Calu3 (cell line): ENCODE measurements around the gene VIT. TPM values are rescaled to one million over a fixed set of nuclear protein-coding genes. Genes with fewer than 3 reads are reported as not detected.

Experiments
- BruUV-seq: library from RNA; stranded (reverse); fragments of 400-500 nt; replicated peaks from 2 replicates; lab custom pipeline; 2021; lab: Mats Ljungman, UMichigan
- CTCF ChIA-PET: fragments of 300-600 bp; sonication (Branson Sonifier 250); formaldehyde crosslinking; loops from one replicate; lab custom pipeline; 2022; ENCODE audit warnings: antibody characterized with exemption; lab: Charles Lee
- DNase-seq: peaks from one replicate; pipeline ENCODE4 v3.0.0; 2022
- H3K27ac Mint-ChIP-seq: one replicate; pipeline ENCODE4 v1.8.0; 2022; ENCODE audit warnings: mixed read lengths; ENCODE audit not compliant: unreplicated experiment
- H3K27me3 Mint-ChIP-seq: one replicate; pipeline ENCODE4 v1.8.0; 2022; ENCODE audit warnings: mixed read lengths; ENCODE audit not compliant: unreplicated experiment
- H3K36me3 Mint-ChIP-seq: one replicate; pipeline ENCODE4 v1.8.0; 2022; ENCODE audit warnings: mild to moderate bottlenecking, moderate library complexity, mixed read lengths; ENCODE audit not compliant: insufficient read depth, unreplicated experiment
- H3K4me1 Mint-ChIP-seq: one replicate; pipeline ENCODE4 v1.8.0; 2022; ENCODE audit warnings: mild to moderate bottlenecking, low read depth, mixed read lengths; ENCODE audit not compliant: unreplicated experiment
- H3K4me3 Mint-ChIP-seq: one replicate; pipeline ENCODE4 v1.8.0; 2022; ENCODE audit warnings: mild to moderate bottlenecking, low read depth, moderate library complexity, mixed read lengths; ENCODE audit not compliant: unreplicated experiment
- H3K9me3 Mint-ChIP-seq: one replicate; pipeline ENCODE4 v1.8.0; 2022; ENCODE audit warnings: low read depth, mixed read lengths; ENCODE audit not compliant: unreplicated experiment
- CTCF ChIP-seq: fragments of 200-600 bp; IDR thresholded peaks from one replicate; pipeline ENCODE4 v1.8.0; 2022; ENCODE audit warnings: antibody characterized with exemption; ENCODE audit not compliant: unreplicated experiment
- intact Hi-C: fragments of 100-400 bp; cut with micrococcal nuclease; formaldehyde crosslinking; loops from one replicate; pipeline ENCODE4 v1.10.0; 2022; ENCODE audit not compliant: unreplicated experiment
- total RNA-seq: library from RNA; stranded (reverse); gene quantifications from 2 replicates; pipeline ENCODE4 v1.2.3, GENCODE V29; 2022

VIT gene
- total RNA-seq, 1 experiment from 2014 or later, result not detected

- H3K4me3 Mint-ChIP-seq, result no peak overlapping the region
Measured at GRCh38 chr2:36732673-36733036, 36.1 kb downstream of the VIT start.

GRCh38 chr2:36733215-36733614 is 36.7 kb downstream of the VIT start:
- Mint-ChIP-seq H3K4me1 (no peaks in the 10 kb centered on the region), H3K4me3 (no peak overlapping the region), H3K9me3 (peaks cover 6% of the 10 kb centered on the region), H3K27ac (no peak overlapping the region), H3K36me3 (no peaks in the 10 kb centered on the region), H3K27me3 (peaks cover 29% of the 10 kb centered on the region)
- CTCF ChIA-PET, result no interaction called here
- no TSS peak for BruUV-seq
- no peak for DNase-seq
- intact Hi-C loops, result no loop called here
- no peak for TF ChIP-seq CTCF

More at GRCh38 chr2:36732673-36733036, 36.1 kb downstream of the VIT start:
- Mint-ChIP-seq H3K27ac (no peak overlapping the region), H3K36me3 (no peaks in the 10 kb centered on the region), H3K27me3 (peaks cover 29% of the 10 kb centered on the region), H3K9me3 (peaks cover 6% of the 10 kb centered on the region), H3K4me1 (no peaks in the 10 kb centered on the region)
- CTCF ChIA-PET, result no interaction called here
- intact Hi-C loops, result no loop called here
- TF ChIP-seq CTCF, result no peak
- no TSS peak for BruUV-seq
- DNase-seq, result no peak

GRCh38 chr2:36734304-36734703 is 37.8 kb downstream of the VIT start:
- TF ChIP-seq CTCF, result no peak
- Mint-ChIP-seq H3K9me3 (peaks cover 6% of the 10 kb centered on the region), H3K36me3 (no peaks in the 10 kb centered on the region), H3K27ac (no peak overlapping the region), H3K4me3 (no peak overlapping the region), H3K4me1 (no peaks in the 10 kb centered on the region), H3K27me3 (peaks cover 29% of the 10 kb centered on the region)
- CTCF ChIA-PET, result no interaction called here
- no peak for DNase-seq
- intact Hi-C loops, result no loop called here
- BruUV-seq, result no TSS peak

- Mint-ChIP-seq H3K27ac (no peak overlapping the region), H3K9me3 (no peaks in the 10 kb centered on the region), H3K4me3 (no peak overlapping the region), H3K4me1 (no peaks in the 10 kb centered on the region), H3K27me3 (peaks cover 50% of the 10 kb centered on the region), H3K36me3 (no peaks in the 10 kb centered on the region)
- CTCF ChIA-PET, result no interaction called here
- no peak for DNase-seq
- no peak for TF ChIP-seq CTCF
- intact Hi-C loops, result no loop called here
- no TSS peak for BruUV-seq
Measured at GRCh38 chr2:36737131-36737750, 40.7 kb downstream of the VIT start.
